Activated CD4-positive, alpha-beta T cell treated with anti-CD3 and anti-CD28 coated beads, Interleukin-2, amount 10 ng/mL, durations not matched to agents 7 days and 5 days (primary cell): ENCODE data around the gene LYL1. TPM values are rescaled to one million over a fixed set of nuclear protein-coding genes. Genes with fewer than 3 reads are reported as not detected.

ENCODE experiments used
- CTCF ChIA-PET: fragments of 350-600 bp; sonication (Branson Sonifier 250); formaldehyde crosslinking; loops from one replicate; lab custom pipeline; 2021; ENCODE audit warnings: antibody characterized with exemption; lab: Charles Lee
- POLR2A ChIA-PET: fragments of 350-600 bp; sonication (Branson Sonifier 250); formaldehyde crosslinking; loops from one replicate; lab custom pipeline; 2021; ENCODE audit warnings: antibody characterized with exemption; lab: Charles Lee
- DNase-seq: peaks from one replicate; pipeline ENCODE4 v3.0.0-alpha.2; 2020
- H3K27ac Mint-ChIP-seq: one replicate; pipeline ENCODE4 v1.8.0; 2021; ENCODE audit warnings: mild to moderate bottlenecking, moderate library complexity, mixed read lengths
- H3K27me3 Mint-ChIP-seq: one replicate; pipeline ENCODE4 v1.8.0; 2021; ENCODE audit warnings: mixed read lengths
- H3K36me3 Mint-ChIP-seq: one replicate; pipeline ENCODE4 v1.8.0; 2021; ENCODE audit warnings: low read depth, mixed read lengths
- H3K4me1 Mint-ChIP-seq: one replicate; pipeline ENCODE4 v1.8.0; 2021; ENCODE audit warnings: mixed read lengths
- H3K4me3 Mint-ChIP-seq: one replicate; pipeline ENCODE4 v1.8.0; 2021; ENCODE audit warnings: mild to moderate bottlenecking, moderate library complexity, mixed read lengths
- H3K9me3 Mint-ChIP-seq: one replicate; pipeline ENCODE4 v1.8.0; 2021; ENCODE audit warnings: mixed read lengths
- total RNA-seq, 2 experiments: library from RNA; stranded (reverse); gene quantifications; one replicate each; pipeline ENCODE4 v1.2.3, GENCODE V29; 2021

The LYL1 gene
- total RNA-seq, 2 experiments from 2014 or later, result 2.3 to 2.5 TPM

GRCh38 chr19:13093407-13094105 lies 9.1 kb downstream of the LYL1 start:
- DNase-seq, result peak; percentile 84
- peaks cover 38% of the 10 kb centered on the region for H3K27me3 Mint-ChIP-seq
- no peaks in the 10 kb centered on the region for H3K9me3 Mint-ChIP-seq
- ChIA-PET POLR2A (interaction anchor here (0.8 kb wide), 1 partner anchor 64 kb away, joined by 3 read pairs; no protein-coding TSS in a partner anchor), CTCF (interaction anchor here (0.5 to 6.3 kb wide), 20 partner anchors 9 to 1255 kb away, joined by 3 to 64 read pairs (median 6); partner anchors contain the start of gene LYL1)
- H3K4me3 Mint-ChIP-seq, result no peak overlapping the region
- no peak overlapping the region for H3K27ac Mint-ChIP-seq
- H3K36me3 Mint-ChIP-seq, result peaks cover 4% of the 10 kb centered on the region
- H3K4me1 Mint-ChIP-seq, result peaks cover 23% of the 10 kb centered on the region

- no peak overlapping the region for H3K27ac Mint-ChIP-seq
- H3K9me3 Mint-ChIP-seq, result no peaks in the 10 kb centered on the region
- peaks cover 19% of the 10 kb centered on the region for H3K4me1 Mint-ChIP-seq
- no peak overlapping the region for H3K4me3 Mint-ChIP-seq
- CTCF ChIA-PET, result interaction anchor here (0.8 to 6.3 kb wide), 10 partner anchors 8 to 1255 kb away, joined by 3 to 64 read pairs (median 8); partner anchors contain the start of gene LYL1
- H3K36me3 Mint-ChIP-seq, result peaks cover 4% of the 10 kb centered on the region
- H3K27me3 Mint-ChIP-seq, result peaks cover 31% of the 10 kb centered on the region
- POLR2A ChIA-PET, result no interaction called here
- DNase-seq, result no peak
Measured at GRCh38 chr19:13092606-13093235, 9.9 kb downstream of the LYL1 start.

GRCh38 chr19:13092158-13092543 lies 10.5 kb downstream of the LYL1 start:
- H3K36me3 Mint-ChIP-seq, result peaks cover 4% of the 10 kb centered on the region
- H3K4me1 Mint-ChIP-seq, result peaks cover 18% of the 10 kb centered on the region
- ChIA-PET POLR2A (no interaction called here), CTCF (interaction anchor here (6.3 kb wide), 1 partner anchor 115 kb away, joined by 64 read pairs; no protein-coding TSS in a partner anchor)
- DNase-seq, result no peak
- H3K4me3 Mint-ChIP-seq, result no peak overlapping the region
- H3K9me3 Mint-ChIP-seq, result no peaks in the 10 kb centered on the region
- H3K27ac Mint-ChIP-seq, result no peak overlapping the region
- peaks cover 27% of the 10 kb centered on the region for H3K27me3 Mint-ChIP-seq

- DNase-seq, result no peak
- peaks cover 2% of the 10 kb centered on the region for H3K36me3 Mint-ChIP-seq
- H3K27me3 Mint-ChIP-seq, result peaks cover 22% of the 10 kb centered on the region
- no peak overlapping the region for H3K27ac Mint-ChIP-seq
- no peak overlapping the region for H3K4me3 Mint-ChIP-seq
- CTCF ChIA-PET, result interaction anchor here (0.6 to 6.3 kb wide), 3 partner anchors 21 to 114 kb away, joined by 3 to 64 read pairs (median 4); no protein-coding TSS in a partner anchor
- H3K9me3 Mint-ChIP-seq, result no peaks in the 10 kb centered on the region
- POLR2A ChIA-PET, result no interaction called here
- peaks cover 14% of the 10 kb centered on the region for H3K4me1 Mint-ChIP-seq
Measured at GRCh38 chr19:13091400-13092157, 11.1 kb downstream of the LYL1 start.

GRCh38 chr19:13090511-13091231 lies 12.0 kb downstream of the LYL1 start:
- peaks cover 13% of the 10 kb centered on the region for H3K27me3 Mint-ChIP-seq
- H3K9me3 Mint-ChIP-seq, result no peaks in the 10 kb centered on the region
- H3K36me3 Mint-ChIP-seq, result no peaks in the 10 kb centered on the region
- no peak overlapping the region for H3K4me3 Mint-ChIP-seq
- H3K4me1 Mint-ChIP-seq, result peaks cover 9% of the 10 kb centered on the region
- POLR2A ChIA-PET, result no interaction called here
- DNase-seq, result no peak
- H3K27ac Mint-ChIP-seq, result no peak overlapping the region
- CTCF ChIA-PET, result interaction anchor here (2.0 to 6.3 kb wide), 2 partner anchors 20 to 113 kb away, joined by 4 to 64 read pairs; no protein-coding TSS in a partner anchor

- ChIA-PET CTCF (interaction anchor here (0.5 to 2.0 kb wide), 3 partner anchors 19 to 293 kb away, joined by 3 to 6 read pairs (median 4); no protein-coding TSS in a partner anchor), POLR2A (no interaction called here)
- no peak for DNase-seq
- no peak overlapping the region for H3K4me3 Mint-ChIP-seq
- H3K27me3 Mint-ChIP-seq, result peaks cover 10% of the 10 kb centered on the region
- no peaks in the 10 kb centered on the region for H3K36me3 Mint-ChIP-seq
- no peak overlapping the region for H3K27ac Mint-ChIP-seq
- peaks cover 9% of the 10 kb centered on the region for H3K4me1 Mint-ChIP-seq
- H3K9me3 Mint-ChIP-seq, result no peaks in the 10 kb centered on the region
Measured at GRCh38 chr19:13089857-13090507, 12.7 kb downstream of the LYL1 start.

GRCh38 chr19:13089139-13089856 lies 13.4 kb downstream of the LYL1 start:
- H3K4me1 Mint-ChIP-seq, result peaks cover 4% of the 10 kb centered on the region
- ChIA-PET CTCF (interaction anchor here (0.5 to 1.0 kb wide), 3 partner anchors 28 to 294 kb away, joined by 3 to 6 read pairs (median 4); no protein-coding TSS in a partner anchor), POLR2A (no interaction called here)
- H3K27me3 Mint-ChIP-seq, result peaks cover 6% of the 10 kb centered on the region
- peak; percentile 25 for DNase-seq
- no peaks in the 10 kb centered on the region for H3K9me3 Mint-ChIP-seq
- no peak overlapping the region for H3K27ac Mint-ChIP-seq
- H3K4me3 Mint-ChIP-seq, result no peak overlapping the region
- no peaks in the 10 kb centered on the region for H3K36me3 Mint-ChIP-seq

GRCh38 chr19:13087795-13088537 lies 14.7 kb downstream of the LYL1 start:
- Mint-ChIP-seq H3K27me3 (peaks cover 3% of the 10 kb centered on the region), H3K9me3 (no peaks in the 10 kb centered on the region), H3K27ac (no peak overlapping the region), H3K36me3 (no peaks in the 10 kb centered on the region), H3K4me3 (no peak overlapping the region), H3K4me1 (no peaks in the 10 kb centered on the region)
- no peak for DNase-seq
- ChIA-PET CTCF (no interaction called here), POLR2A (no interaction called here)

GRCh38 chr19:13087295-13087694 lies 15.4 kb downstream of the LYL1 start:
- Mint-ChIP-seq H3K36me3 (no peaks in the 10 kb centered on the region), H3K27me3 (peaks cover 3% of the 10 kb centered on the region), H3K4me3 (no peak overlapping the region), H3K9me3 (no peaks in the 10 kb centered on the region), H3K27ac (no peak overlapping the region), H3K4me1 (no peaks in the 10 kb centered on the region)
- ChIA-PET CTCF (interaction anchor here (0.5 to 1.8 kb wide), 2 partner anchors 122 to 156 kb away, joined by 4 to 6 read pairs; no protein-coding TSS in a partner anchor), POLR2A (no interaction called here)
- no peak for DNase-seq

GRCh38 chr19:13086341-13086740 lies 16.3 kb downstream of the LYL1 start:
- DNase-seq, result no peak
- CTCF ChIA-PET, result interaction anchor here (1.2 to 1.8 kb wide), 2 partner anchors 15 to 121 kb away, joined by 3 to 6 read pairs; no protein-coding TSS in a partner anchor
- no peak overlapping the region for H3K27ac Mint-ChIP-seq
- POLR2A ChIA-PET, result no interaction called here
- no peak overlapping the region for H3K4me3 Mint-ChIP-seq
- no peaks in the 10 kb centered on the region for H3K36me3 Mint-ChIP-seq
- no peaks in the 10 kb centered on the region for H3K4me1 Mint-ChIP-seq
- peaks cover 3% of the 10 kb centered on the region for H3K27me3 Mint-ChIP-seq
- H3K9me3 Mint-ChIP-seq, result no peaks in the 10 kb centered on the region
